B cell (primary cell): ENCODE measurements around the gene PCDHA3. TPM values are rescaled to one million over a fixed set of nuclear protein-coding genes. Genes with fewer than 3 reads are reported as not detected.
"Not testable (repeated sequence)": the region's sequence is repeated elsewhere in the genome, so short reads cannot be mapped to it uniquely, and the experiment has no call there.

ENCODE experiments used
- ATAC-seq: fragments of 200-7000 bp; cut with Tn5 transposase; one replicate; pipeline ENCODE4 v1.10.0; 2021; ENCODE audit warnings: low read depth, mild to moderate bottlenecking, moderate number of reproducible peaks, moderate library complexity
- CTCF ChIA-PET: fragments of 350-600 bp; sonication (Branson Sonifier 250); formaldehyde crosslinking; loops from one replicate; lab custom pipeline; 2021; ENCODE audit warnings: antibody characterized with exemption, inconsistent platforms; lab: Charles Lee
- POLR2A ChIA-PET: fragments of 350-600 bp; sonication (Branson Sonifier 250); formaldehyde crosslinking; loops from one replicate; lab custom pipeline; 2021; ENCODE audit warnings: antibody characterized with exemption; lab: Charles Lee
- DNase-seq: peaks from one replicate; pipeline ENCODE4 v3.0.0; 2013
- H2AFZ ChIP-seq: 2 replicates; pipeline ENCODE4 v1.6.1; 2012; ENCODE audit warnings: mild to moderate bottlenecking, low read depth, low read length; ENCODE audit not compliant: insufficient read depth, poor library complexity, severe bottlenecking
- H3K27ac ChIP-seq, 2 donors: 1 replicate in 1 of 2; 2 replicates in 1 of 2; pipeline ENCODE4 v1.5.1; 2012 to 2013; ENCODE audit warnings: low read length in 2 of 2, mild to moderate bottlenecking in 2 of 2, moderate library complexity in 1 of 2
- H3K27me3 ChIP-seq, 4 experiments: fragments of 200-600 bp in 1 of 4; sonication (generic) in 1 of 4; replicated peaks in 1 of 4; 1 replicate in 2 of 4; 2 replicates in 2 of 4; pipeline versions ENCODE4 v1.6.1 to v1.7.0; 2013 to 2016; ENCODE audit warnings: low read length in 3 of 4, mild to moderate bottlenecking in 2 of 4, mixed read lengths in 1 of 4, moderate library complexity in 1 of 4; ENCODE audit not compliant: insufficient read depth in 4 of 4, control insufficient read depth in 3 of 4; ENCODE audit errors: control extremely low read depth in 1 of 4
- H3K36me3 ChIP-seq, 2 experiments: replicated peaks in 1 of 2; 1 replicate in 1 of 2; 2 replicates in 1 of 2; pipeline versions ENCODE4 v1.6.1 to v1.7.1; 2013; ENCODE audit warnings: low read length in 1 of 2; ENCODE audit not compliant: insufficient read depth in 2 of 2, control insufficient read depth in 1 of 2; ENCODE audit errors: control extremely low read depth in 1 of 2, extremely low read depth in 1 of 2
- H3K4me1 ChIP-seq, 2 donors: fragments of 200-600 bp in 1 of 2; sonication (generic) in 1 of 2; 1 replicate in 1 of 2; 2 replicates in 1 of 2; pipeline versions ENCODE4 v1.5.1 to v1.6.1; 2013 to 2017; ENCODE audit warnings: low read length in 2 of 2; ENCODE audit not compliant: control insufficient read depth in 2 of 2, insufficient read depth in 2 of 2
- H3K4me2 ChIP-seq: replicated peaks from 2 replicates; pipeline ENCODE3; 2012; ENCODE audit warnings: mild to moderate bottlenecking, low read depth, low read length; ENCODE audit not compliant: poor library complexity, severe bottlenecking
- H3K4me3 ChIP-seq, 5 experiments: fragments of 200-600 bp in 1 of 5; sonication (generic) in 1 of 5; 1 replicate in 3 of 5; 2 replicates in 2 of 5; pipeline versions ENCODE4 v1.5.1 to v1.7.0; 2011 to 2016; ENCODE audit warnings: low read length in 4 of 5, mild to moderate bottlenecking in 4 of 5, low read depth in 2 of 5, control low read depth in 1 of 5, moderate library complexity in 1 of 5; ENCODE audit not compliant: insufficient read depth in 1 of 5; ENCODE audit errors: control extremely low read depth in 1 of 5, extremely low read depth in 1 of 5
- H3K79me2 ChIP-seq: fragments of 200-600 bp; sonication (generic); one replicate; pipeline ENCODE4 v1.6.0; 2016; ENCODE audit warnings: low read length; ENCODE audit not compliant: control insufficient read depth, insufficient read depth
- H3K9ac ChIP-seq: fragments of 200-600 bp; sonication (generic); 2 replicates; pipeline ENCODE4 v1.6.1; 2017; ENCODE audit warnings: mild to moderate bottlenecking, low read length, moderate library complexity
- H3K9me3 ChIP-seq, 3 donors: one replicate each; pipeline versions ENCODE4 v1.6.1 to v1.7.1; 2013; ENCODE audit warnings: low read length in 2 of 3; ENCODE audit not compliant: control insufficient read depth in 2 of 3, insufficient read depth in 1 of 3; ENCODE audit errors: control extremely low read depth in 1 of 3
- H4K20me1 ChIP-seq: 2 replicates; pipeline ENCODE4 v1.6.0; 2012; ENCODE audit warnings: mild to moderate bottlenecking, low read length; ENCODE audit not compliant: insufficient read depth, control insufficient read depth, poor library complexity, severe bottlenecking
- H3K27ac Mint-ChIP-seq: one replicate; pipeline ENCODE4 v1.8.0; 2021; ENCODE audit warnings: mixed read lengths
- H3K27me3 Mint-ChIP-seq: one replicate; pipeline ENCODE4 v1.8.0; 2021; ENCODE audit warnings: mixed read lengths
- H3K4me1 Mint-ChIP-seq: one replicate; pipeline ENCODE4 v1.8.0; 2021; ENCODE audit warnings: mixed read lengths
- H3K4me3 Mint-ChIP-seq: one replicate; pipeline ENCODE4 v1.8.0; 2021; ENCODE audit warnings: mixed read lengths
- H3K9me3 Mint-ChIP-seq: one replicate; pipeline ENCODE4 v1.8.0; 2022; ENCODE audit warnings: mixed read lengths; ENCODE audit not compliant: insufficient read depth
- WGBS: methylation state at CpG from one replicate; pipeline ENCODE4 v1.1.5; 2013; ENCODE audit warnings: missing lambda C conversion rate; ENCODE audit not compliant: insufficient coverage; 5-methylcytosine and 5-hydroxymethylcytosine counted together
- intact Hi-C: fragments of 100-400 bp; cut with micrococcal nuclease; formaldehyde crosslinking; loops from one replicate; pipeline ENCODE4 v1.10.0; 2022
- polyA plus RNA-seq: library from polyadenylated mRNA; depleted of rRNA; stranded (reverse); fragments of >200 nt; gene quantifications from 2 replicates; pipeline ENCODE4 v1.2.3, GENCODE V29; 2012
- total RNA-seq, 2 donors: library from RNA; stranded (reverse); fragments of 120-200 nt in 1 of 2; gene quantifications; 1 replicate in 1 of 2; 2 replicates in 1 of 2; pipeline versions ENCODE4 v1.2.3 to v1.2.4, GENCODE V29; 2013 to 2022

The PCDHA3 gene
- total and polyA plus RNA-seq, 2 donors (not counting 1 experiment from before 2014, with no cell fraction given): not detected

DNA sequence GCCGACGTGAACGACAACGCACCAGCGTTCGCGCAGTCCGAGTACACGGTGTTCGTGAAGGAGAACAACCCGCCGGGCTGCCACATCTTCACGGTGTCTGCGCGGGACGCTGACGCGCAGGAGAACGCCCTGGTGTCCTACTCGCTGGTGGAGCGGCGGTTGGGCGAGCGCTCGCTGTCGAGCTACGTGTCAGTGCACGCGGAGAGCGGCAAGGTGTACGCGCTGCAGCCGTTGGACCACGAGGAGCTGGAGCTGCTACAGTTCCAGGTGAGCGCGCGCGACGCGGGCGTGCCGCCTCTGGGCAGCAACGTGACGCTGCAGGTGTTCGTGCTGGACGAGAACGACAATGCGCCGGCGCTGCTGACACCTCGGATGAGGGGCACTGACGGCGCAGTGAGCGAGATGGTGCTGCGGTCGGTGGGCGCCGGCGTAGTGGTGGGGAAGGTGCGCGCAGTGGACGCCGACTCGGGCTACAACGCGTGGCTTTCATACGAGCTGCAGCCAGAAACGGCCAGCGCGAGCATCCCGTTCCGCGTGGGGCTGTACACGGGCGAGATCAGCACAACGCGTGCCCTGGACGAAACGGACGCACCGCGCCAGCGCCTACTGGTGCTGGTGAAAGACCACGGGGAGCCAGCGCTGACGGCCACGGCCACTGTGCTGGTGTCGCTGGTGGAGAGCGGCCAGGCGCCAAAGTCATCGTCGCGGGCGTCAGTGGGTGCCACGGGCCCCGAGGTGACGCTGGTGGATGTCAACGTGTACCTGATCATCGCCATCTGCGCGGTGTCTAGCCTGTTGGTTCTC is 49.2 kb downstream of the PCDHA3 start:
- DNase-seq, H4K20me1 ChIP-seq, H3K36me3 ChIP-seq, H3K9ac ChIP-seq, CTCF ChIA-PET, H3K27ac Mint-ChIP-seq, H3K27me3 Mint-ChIP-seq, H3K27ac ChIP-seq, H3K79me2 ChIP-seq, POLR2A ChIA-PET, H2AFZ ChIP-seq, H3K9me3 Mint-ChIP-seq, intact Hi-C loops, H3K4me1 ChIP-seq, H3K4me1 Mint-ChIP-seq, H3K4me3 ChIP-seq, H3K4me2 ChIP-seq, H3K4me3 Mint-ChIP-seq, ATAC-seq: not testable (repeated sequence)
- peaks cover 2 to 23% (median 10%) of the 10 kb centered on the region in 3 donors for H3K9me3 ChIP-seq
- WGBS: 57% methylated on average over 101 of the region's 101 CpGs
- peaks cover 0 to 12% (median 3%) of the 10 kb centered on the region in 4 experiments for H3K27me3 ChIP-seq

Other genes with a start within 250 kb of the PCDHA3 start
- 25.6 and 27.1 TPM in 2 replicates for gene SRA1, start 243.6 kb upstream of the PCDHA3 start, total RNA-seq
- gene SRA1, start 243.6 kb upstream of the PCDHA3 start, polyA plus RNA-seq: 23.2 and 34.4 TPM in 2 replicates
- gene APBB3, start 236.5 kb upstream of the PCDHA3 start, total RNA-seq: 73.9 and 79.7 TPM in 2 replicates
- gene APBB3, start 236.5 kb upstream of the PCDHA3 start, polyA plus RNA-seq: 126 and 156 TPM in 2 replicates
- gene SLC35A4, start 236.2 kb upstream of the PCDHA3 start, total RNA-seq: 44.0 and 48.6 TPM in 2 replicates
- 32.6 and 57.8 TPM in 2 replicates for gene SLC35A4, start 236.2 kb upstream of the PCDHA3 start, polyA plus RNA-seq
- gene CD14, start 167.9 kb upstream of the PCDHA3 start, total RNA-seq: 0.97 and 1.8 TPM in 2 replicates
- gene CD14, start 167.9 kb upstream of the PCDHA3 start, polyA plus RNA-seq: 4.3 and 11.4 TPM in 2 replicates
- gene TMCO6, start 161.6 kb upstream of the PCDHA3 start, total RNA-seq: 33.3 and 36.2 TPM in 2 replicates
- 70.4 and 78.3 TPM in 2 replicates for gene TMCO6, start 161.6 kb upstream of the PCDHA3 start, polyA plus RNA-seq
- gene NDUFA2, start 153.4 kb upstream of the PCDHA3 start, total RNA-seq: 40.7 and 41.9 TPM in 2 replicates
- gene NDUFA2, start 153.4 kb upstream of the PCDHA3 start, polyA plus RNA-seq: 45.3 and 65.9 TPM in 2 replicates
- 108 and 110 TPM in 2 replicates for gene IK, start 153.2 kb upstream of the PCDHA3 start, total RNA-seq
- gene IK, start 153.2 kb upstream of the PCDHA3 start, polyA plus RNA-seq: 54.0 and 91.0 TPM in 2 replicates
- gene WDR55, start 136.2 kb upstream of the PCDHA3 start, total RNA-seq: 44.7 and 46.2 TPM in 2 replicates
- 43.4 and 55.9 TPM in 2 replicates for gene WDR55, start 136.2 kb upstream of the PCDHA3 start, polyA plus RNA-seq
- gene DND1, start 127.5 kb upstream of the PCDHA3 start, total RNA-seq: 2.5 and 3.0 TPM in 2 replicates
- gene DND1, start 127.5 kb upstream of the PCDHA3 start, polyA plus RNA-seq: 3.6 and 4.3 TPM in 2 replicates
- 60.5 and 65.6 TPM in 2 replicates for gene HARS1, start 109.7 kb upstream of the PCDHA3 start, total RNA-seq
- 32.6 and 46.1 TPM in 2 replicates for gene HARS1, start 109.7 kb upstream of the PCDHA3 start, polyA plus RNA-seq
- 65.1 and 68.0 TPM in 2 replicates for gene HARS2, start 109.6 kb upstream of the PCDHA3 start, total RNA-seq
- 27.3 and 38.0 TPM in 2 replicates for gene HARS2, start 109.6 kb upstream of the PCDHA3 start, polyA plus RNA-seq
- gene ZMAT2, start 100.6 kb upstream of the PCDHA3 start, total RNA-seq: 55.7 and 55.8 TPM in 2 replicates
- gene ZMAT2, start 100.6 kb upstream of the PCDHA3 start, polyA plus RNA-seq: 11.2 and 18.3 TPM in 2 replicates
- not detected in 2 replicates for gene PCDHA1, start 14.9 kb upstream of the PCDHA3 start, total RNA-seq
- gene PCDHA1, start 14.9 kb upstream of the PCDHA3 start, polyA plus RNA-seq: not detected in 2 replicates
- not detected in 2 replicates for gene PCDHA2, start 6.2 kb upstream of the PCDHA3 start, total RNA-seq
- gene PCDHA2, start 6.2 kb upstream of the PCDHA3 start, polyA plus RNA-seq: not detected in 2 replicates
- not detected in 2 replicates for gene PCDHA4, start 6.0 kb downstream of the PCDHA3 start, total RNA-seq
- not detected in 2 replicates for gene PCDHA4, start 6.0 kb downstream of the PCDHA3 start, polyA plus RNA-seq
- not detected in 2 replicates for gene PCDHA5, start 20.6 kb downstream of the PCDHA3 start, total RNA-seq
- gene PCDHA5, start 20.6 kb downstream of the PCDHA3 start, polyA plus RNA-seq: not detected in 2 replicates
- not detected in 2 replicates for gene PCDHA6, start 26.9 kb downstream of the PCDHA3 start, total RNA-seq
- gene PCDHA6, start 26.9 kb downstream of the PCDHA3 start, polyA plus RNA-seq: not detected in 2 replicates
- gene PCDHA7, start 33.2 kb downstream of the PCDHA3 start, total RNA-seq: not detected in 2 replicates
- gene PCDHA7, start 33.2 kb downstream of the PCDHA3 start, polyA plus RNA-seq: 0.03 TPM in 1 of 2 replicates, not detected in the other
- gene PCDHA8, start 40.1 kb downstream of the PCDHA3 start, total RNA-seq: not detected in 2 replicates
- gene PCDHA8, start 40.1 kb downstream of the PCDHA3 start, polyA plus RNA-seq: not detected in 2 replicates
- not detected in 2 replicates for gene PCDHA9, start 47.3 kb downstream of the PCDHA3 start, total RNA-seq
- not detected in 2 replicates for gene PCDHA9, start 47.3 kb downstream of the PCDHA3 start, polyA plus RNA-seq
- not detected in 2 replicates for gene PCDHA10, start 54.8 kb downstream of the PCDHA3 start, total RNA-seq
- gene PCDHA10, start 54.8 kb downstream of the PCDHA3 start, polyA plus RNA-seq: not detected in 2 replicates
- gene PCDHA11, start 67.9 kb downstream of the PCDHA3 start, total RNA-seq: not detected in 2 replicates
- not detected in 2 replicates for gene PCDHA11, start 67.9 kb downstream of the PCDHA3 start, polyA plus RNA-seq
- gene PCDHA12, start 74.3 kb downstream of the PCDHA3 start, total RNA-seq: not detected in 2 replicates
- not detected in 2 replicates for gene PCDHA12, start 74.3 kb downstream of the PCDHA3 start, polyA plus RNA-seq
- gene PCDHA13, start 81.1 kb downstream of the PCDHA3 start, total RNA-seq: not detected in 2 replicates
- not detected in 2 replicates for gene PCDHA13, start 81.1 kb downstream of the PCDHA3 start, polyA plus RNA-seq
- gene PCDHAC1, start 125.2 kb downstream of the PCDHA3 start, total RNA-seq: not detected in 2 replicates
- gene PCDHAC1, start 125.2 kb downstream of the PCDHA3 start, polyA plus RNA-seq: not detected in 2 replicates
- gene PCDHAC2, start 165.4 kb downstream of the PCDHA3 start, total RNA-seq: not detected in 2 replicates
- not detected in 2 replicates for gene PCDHAC2, start 165.4 kb downstream of the PCDHA3 start, polyA plus RNA-seq